ENCODE data around the gene NXPH2.

DNA sequence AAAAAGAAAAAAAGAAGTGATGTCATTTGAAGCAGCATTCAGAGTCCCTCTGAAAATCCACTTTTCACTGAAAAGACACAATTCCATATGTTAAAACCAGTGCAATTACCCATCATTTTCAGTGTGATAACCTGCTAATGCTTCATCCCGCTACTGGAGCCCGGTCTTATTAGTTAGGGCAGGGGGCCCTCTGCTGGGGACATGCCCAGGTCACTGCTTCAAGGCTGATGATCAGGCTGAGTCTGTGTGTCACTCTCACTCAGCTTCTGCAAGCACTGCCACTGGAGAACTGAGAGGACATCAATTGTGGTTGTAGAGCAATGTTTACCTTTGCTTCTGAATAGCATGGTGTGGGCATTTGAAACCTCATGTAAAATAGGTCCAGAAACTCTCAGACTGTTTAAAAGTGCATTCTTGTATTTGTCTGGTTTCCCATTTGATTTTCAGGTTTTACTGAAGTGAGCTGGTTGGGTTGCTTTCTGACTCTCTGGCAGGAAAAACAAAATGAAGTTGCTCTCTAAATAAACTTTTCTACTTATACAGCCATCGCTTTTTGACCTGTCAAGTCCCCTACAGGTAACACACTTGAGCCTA is 49.2 kb upstream of the NXPH2 start:
- TF ChIP-seq CTCF (IDR thresholded peaks at IDR 0.05; ENCODE audit: low read length) (peak; percentile 52; the same call in 1 of the 2 replicates), EZH2 (IDR thresholded peaks at IDR 0.05; ENCODE audit: borderline replicate concordance, low read length) (no peak)
